ENCODE measurements around the gene FSTL4.

DNA sequence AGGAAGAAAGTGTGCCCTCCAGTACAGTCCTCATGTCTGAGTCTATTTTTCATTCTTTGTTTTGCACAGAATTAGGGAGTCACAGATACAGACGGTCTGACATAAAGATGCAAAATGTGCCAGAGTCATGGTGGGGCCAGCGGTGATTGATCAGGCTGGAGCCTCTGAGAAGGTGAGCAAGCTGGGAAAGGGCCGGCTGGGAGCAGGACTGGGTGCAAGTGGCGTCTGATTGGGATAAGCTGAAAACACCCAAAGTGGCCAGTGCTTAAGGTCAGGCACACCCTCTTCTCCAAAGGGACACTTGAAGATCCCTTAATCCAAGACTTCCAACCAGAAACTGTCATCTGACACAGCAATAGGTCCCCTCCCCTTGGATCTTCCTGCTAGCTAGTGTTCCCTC, 32.6 kb downstream of the FSTL4 start:
- TF ChIP-seq, protein P1, sequence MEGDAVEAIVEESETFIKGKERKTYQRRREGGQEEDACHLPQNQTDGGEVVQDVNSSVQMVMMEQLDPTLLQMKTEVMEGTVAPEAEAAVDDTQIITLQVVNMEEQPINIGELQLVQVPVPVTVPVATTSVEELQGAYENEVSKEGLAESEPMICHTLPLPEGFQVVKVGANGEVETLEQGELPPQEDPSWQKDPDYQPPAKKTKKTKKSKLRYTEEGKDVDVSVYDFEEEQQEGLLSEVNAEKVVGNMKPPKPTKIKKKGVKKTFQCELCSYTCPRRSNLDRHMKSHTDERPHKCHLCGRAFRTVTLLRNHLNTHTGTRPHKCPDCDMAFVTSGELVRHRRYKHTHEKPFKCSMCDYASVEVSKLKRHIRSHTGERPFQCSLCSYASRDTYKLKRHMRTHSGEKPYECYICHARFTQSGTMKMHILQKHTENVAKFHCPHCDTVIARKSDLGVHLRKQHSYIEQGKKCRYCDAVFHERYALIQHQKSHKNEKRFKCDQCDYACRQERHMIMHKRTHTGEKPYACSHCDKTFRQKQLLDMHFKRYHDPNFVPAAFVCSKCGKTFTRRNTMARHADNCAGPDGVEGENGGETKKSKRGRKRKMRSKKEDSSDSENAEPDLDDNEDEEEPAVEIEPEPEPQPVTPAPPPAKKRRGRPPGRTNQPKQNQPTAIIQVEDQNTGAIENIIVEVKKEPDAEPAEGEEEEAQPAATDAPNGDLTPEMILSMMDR (IDR thresholded peaks at IDR 0.05): no peak
- no peak for TF ChIP-seq POLR2A (IDR thresholded peaks at IDR 0.05)

Data from lower leg skin (tissue), 3 donors.